ENCODE measurements around the gene SH3BGRL2.

- TF ChIP-seq CTCF (conservative IDR thresholded peaks at IDR 0.05): no peak
- TF ChIP-seq EZH2 (IDR thresholded peaks at IDR 0.05; ENCODE audit: low read depth): no peak
Observed at GRCh38 chr6:79742030-79742429, 110.9 kb downstream of the SH3BGRL2 start.
